Keratinocyte (primary cell): Measurements from ENCODE around the gene KRT14. TPM values are rescaled to one million over a fixed set of nuclear protein-coding genes. Genes with fewer than 3 reads are reported as not detected.
"Not testable (repeated sequence)": the region's sequence is repeated elsewhere in the genome, so short reads cannot be mapped to it uniquely, and the experiment has no call there.

Experiments used
- DNase-seq: peaks from one replicate; pipeline ENCODE4 v3.0.0-alpha.2; 2011; ENCODE audit warnings: low read depth, missing footprints, low spot score
- FAIRE-seq: peaks from 2 replicates; lab custom pipeline; 2011; peaks lifted over from hg19 to GRCh38; lab: Jason Lieb, UNC
- H2AFZ ChIP-seq: 2 replicates; pipeline ENCODE4 v1.6.0; 2012; ENCODE audit warnings: low read length, control low read depth, inconsistent platforms; ENCODE audit not compliant: control insufficient read depth
- H3K27ac ChIP-seq: 2 replicates; pipeline ENCODE4 v1.5.1; 2011; ENCODE audit warnings: low read length; ENCODE audit not compliant: control insufficient read depth, insufficient read depth
- H3K27me3 ChIP-seq: 3 replicates; pipeline ENCODE4 v1.6.0; 2011; ENCODE audit warnings: low read length; ENCODE audit not compliant: control insufficient read depth, insufficient read depth; ENCODE audit errors: extremely low read depth
- H3K36me3 ChIP-seq, 2 experiments: 2 replicates in 1 of 2; 3 replicates in 1 of 2; pipeline ENCODE4 v1.5.1; 2011; ENCODE audit warnings: low read length in 2 of 2, mild to moderate bottlenecking in 1 of 2; ENCODE audit not compliant: control insufficient read depth in 2 of 2, insufficient read depth in 2 of 2; ENCODE audit errors: extremely low read depth in 1 of 2
- H3K4me1 ChIP-seq: 3 replicates; pipeline ENCODE4 v1.5.1; 2011; ENCODE audit warnings: low read length; ENCODE audit not compliant: control insufficient read depth, insufficient read depth; ENCODE audit errors: extremely low read depth
- H3K4me2 ChIP-seq: 3 replicates; pipeline ENCODE4 v1.6.0; 2011; ENCODE audit warnings: low read depth, low read length; ENCODE audit not compliant: control insufficient read depth, insufficient read depth; ENCODE audit errors: extremely low read depth
- H3K4me3 ChIP-seq, 3 experiments: fragments of 200-600 bp in 1 of 3; sonication (generic) in 1 of 3; 2 replicates in 2 of 3; 3 replicates in 1 of 3; pipeline ENCODE4 v1.5.1; 2011 to 2016; ENCODE audit warnings: low read length in 3 of 3, mild to moderate bottlenecking in 3 of 3, control low read depth in 2 of 3, inconsistent platforms in 1 of 3, low read depth in 1 of 3, mixed read lengths in 1 of 3, mixed run types in 1 of 3, moderate library complexity in 1 of 3; ENCODE audit not compliant: control insufficient read depth in 2 of 3, insufficient read depth in 2 of 3; ENCODE audit errors: extremely low read depth in 1 of 3
- H3K79me2 ChIP-seq: 2 replicates; pipeline ENCODE4 v1.6.0; 2012; ENCODE audit warnings: low read length; ENCODE audit not compliant: control insufficient read depth, insufficient read depth
- H3K9ac ChIP-seq: 3 replicates; pipeline ENCODE4 v1.6.0; 2011; ENCODE audit warnings: low read length; ENCODE audit not compliant: control insufficient read depth, insufficient read depth; ENCODE audit errors: extremely low read depth
- H3K9me1 ChIP-seq: 3 replicates; pipeline ENCODE4 v1.6.0; 2011; ENCODE audit warnings: low read length; ENCODE audit not compliant: control insufficient read depth, insufficient read depth; ENCODE audit errors: extremely low read depth
- H3K9me3 ChIP-seq: 2 replicates; pipeline ENCODE4 v1.5.1; 2012; ENCODE audit warnings: low read depth, low read length; ENCODE audit not compliant: control insufficient read depth
- H4K20me1 ChIP-seq: 3 replicates; pipeline ENCODE4 v1.6.0; 2011; ENCODE audit warnings: low read length; ENCODE audit not compliant: control insufficient read depth, insufficient read depth; ENCODE audit errors: extremely low read depth
- EZH2 ChIP-seq: IDR thresholded peaks from one replicate; pipeline ENCODE4 v1.6.1; 2012; ENCODE audit warnings: inconsistent platforms, mild to moderate bottlenecking, low read length, moderate library complexity
- dilution Hi-C: fragments of 300-500 bp; cut with MboI; formaldehyde crosslinking; loops from one replicate; pipeline ENCODE4 v1.7.0; 2020; ENCODE audit warnings: low sequenced_read_pairs; ENCODE audit not compliant: extremely low pct_ligation_motif_present
- polyA plus RNA-seq, 5 experiments: library from polyadenylated mRNA; depleted of rRNA in 3 of 5; stranded (reverse) in 3 of 5; stranded (forward) in 1 of 5; unstranded in 1 of 5; fragments of >200 nt; gene quantifications; 1 replicate in 1 of 5; 2 replicates in 3 of 5; 3 replicates in 1 of 5; pipeline versions ENCODE4 v1.2.1 to v1.2.3, GENCODE V29; 2011 to 2012; ENCODE audit warnings: missing spikeins in 2 of 5, low read depth in 1 of 5, low replicate concordance in 1 of 5
- TF ChIP-seq, protein P1 (sequence below), 3 experiments: IDR thresholded peaks in 1 of 3; conservative IDR thresholded peaks in 1 of 3; optimal IDR thresholded peaks in 1 of 3; 2 replicates in 2 of 3; 3 replicates in 1 of 3; pipeline versions ENCODE3 to v1.5.1; 2011; ENCODE audit warnings: low read length in 3 of 3, mild to moderate bottlenecking in 3 of 3, moderate library complexity in 2 of 3, control low read depth in 1 of 3, inconsistent platforms in 1 of 3; ENCODE audit not compliant: insufficient read depth in 2 of 3; ENCODE audit errors: extremely low read depth in 1 of 3

Gene KRT14
- polyA plus RNA-seq, 1 donor (not counting 4 experiments of a cell fraction or from before 2014, with no cell fraction given), result 26,041 TPM

GRCh38 chr17:41622340-41623183 is 35.9 kb upstream of the KRT14 start:
- FAIRE-seq, H3K9me1 ChIP-seq, DNase-seq, H3K27me3 ChIP-seq, dilution Hi-C loops, H4K20me1 ChIP-seq, H2AFZ ChIP-seq, H3K9me3 ChIP-seq: not testable (repeated sequence)
- H3K4me1 ChIP-seq, result peaks cover 38% of the 10 kb centered on the region
- peak overlapping the region; percentile 88 for H3K4me2 ChIP-seq
- H3K36me3 ChIP-seq, result peaks cover 3 to 20% of the 10 kb centered on the region in 2 experiments
- peak overlapping the region; percentile 89 for H3K9ac ChIP-seq
- peak overlapping the region; percentile 51 to 80 (median 79) for H3K4me3 ChIP-seq
- H3K27ac ChIP-seq, result peak overlapping the region; percentile 65
- H3K79me2 ChIP-seq, result peaks cover 15% of the 10 kb centered on the region

GRCh38 chr17:41621916-41622315 is 35.2 kb upstream of the KRT14 start:
- Histone ChIP-seq H3K79me2 (peaks cover 15% of the 10 kb centered on the region), H3K9me1 (no peaks in the 10 kb centered on the region), H3K9ac (peak overlapping the region; percentile 89), H3K9me3 (no peaks in the 10 kb centered on the region), H3K4me3 (peak overlapping the region; percentile 22 to 80 (median 51)), H4K20me1 (no peaks in the 10 kb centered on the region), H3K4me1 (peaks cover 40% of the 10 kb centered on the region), H3K4me2 (peak overlapping the region; percentile 41), H2AFZ (no peak overlapping the region), H3K27me3 (no peaks in the 10 kb centered on the region), H3K27ac (no peak overlapping the region), H3K36me3 (peaks cover 3 to 20% of the 10 kb centered on the region in 2 experiments)
- dilution Hi-C loops, result no loop called here
- TF ChIP-seq, protein P1, sequence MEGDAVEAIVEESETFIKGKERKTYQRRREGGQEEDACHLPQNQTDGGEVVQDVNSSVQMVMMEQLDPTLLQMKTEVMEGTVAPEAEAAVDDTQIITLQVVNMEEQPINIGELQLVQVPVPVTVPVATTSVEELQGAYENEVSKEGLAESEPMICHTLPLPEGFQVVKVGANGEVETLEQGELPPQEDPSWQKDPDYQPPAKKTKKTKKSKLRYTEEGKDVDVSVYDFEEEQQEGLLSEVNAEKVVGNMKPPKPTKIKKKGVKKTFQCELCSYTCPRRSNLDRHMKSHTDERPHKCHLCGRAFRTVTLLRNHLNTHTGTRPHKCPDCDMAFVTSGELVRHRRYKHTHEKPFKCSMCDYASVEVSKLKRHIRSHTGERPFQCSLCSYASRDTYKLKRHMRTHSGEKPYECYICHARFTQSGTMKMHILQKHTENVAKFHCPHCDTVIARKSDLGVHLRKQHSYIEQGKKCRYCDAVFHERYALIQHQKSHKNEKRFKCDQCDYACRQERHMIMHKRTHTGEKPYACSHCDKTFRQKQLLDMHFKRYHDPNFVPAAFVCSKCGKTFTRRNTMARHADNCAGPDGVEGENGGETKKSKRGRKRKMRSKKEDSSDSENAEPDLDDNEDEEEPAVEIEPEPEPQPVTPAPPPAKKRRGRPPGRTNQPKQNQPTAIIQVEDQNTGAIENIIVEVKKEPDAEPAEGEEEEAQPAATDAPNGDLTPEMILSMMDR (optimal IDR thresholded peaks at IDR 0.05 in 1 of 3, IDR thresholded peaks at IDR 0.05 in 1 of 3, conservative IDR thresholded peaks at IDR 0.05 in 1 of 3; ENCODE audit: extremely low read depth in 1 of 3, insufficient read depth in 2 of 3, low read length in 3 of 3), result no peak
- TF ChIP-seq EZH2, result no peak
- no peak for FAIRE-seq
- no peak for DNase-seq

GRCh38 chr17:41621435-41621817 is 34.7 kb upstream of the KRT14 start:
- H3K9me3 ChIP-seq, H3K9ac ChIP-seq, FAIRE-seq, H2AFZ ChIP-seq, H3K27me3 ChIP-seq, H3K9me1 ChIP-seq, H4K20me1 ChIP-seq, DNase-seq, H3K27ac ChIP-seq, dilution Hi-C loops: not testable (repeated sequence)
- Histone ChIP-seq H3K36me3 (peaks cover 3 to 20% of the 10 kb centered on the region in 2 experiments), H3K79me2 (peaks cover 15% of the 10 kb centered on the region), H3K4me3 (peak overlapping the region in 2 of 3 experiments; percentile 51 to 80), H3K4me1 (peaks cover 40% of the 10 kb centered on the region), H3K4me2 (peak overlapping the region; percentile 60)
